Naive thymus-derived CD8-positive, alpha-beta T cell (primary cell): ENCODE measurements around the gene NQO1. TPM values are rescaled to one million over a fixed set of nuclear protein-coding genes. Genes with fewer than 3 reads are reported as not detected.

ENCODE experiments used
- ATAC-seq, 2 donors: fragments of 150-1000 bp; cut with Tn5 transposase in 1 of 2; sonication (Bioruptor Pico), chemical (Tn5 transposase) in 1 of 2; 1 replicate in 1 of 2; 2 replicates in 1 of 2; pipeline ENCODE4 v1.10.0; 2021; ENCODE audit warnings: mild to moderate bottlenecking in 2 of 2, moderate library complexity in 2 of 2
- POLR2A ChIA-PET: fragments of 350-600 bp; sonication (Branson Sonifier 250); formaldehyde crosslinking; loops from one replicate; lab custom pipeline; 2021; ENCODE audit warnings: antibody characterized with exemption; lab: Charles Lee
- DNase-seq, 10 donors: peaks; one replicate each; pipeline versions ENCODE4 v3.0.0 to v3.0.0-alpha.2; 2020 to 2022
- H3K27ac Mint-ChIP-seq, 10 donors: one replicate each; pipeline ENCODE4 v1.8.0; 2020 to 2022; ENCODE audit warnings: mild to moderate bottlenecking in 10 of 10, mixed read lengths in 10 of 10, moderate library complexity in 4 of 10, inconsistent platforms in 1 of 10
- H3K27me3 Mint-ChIP-seq, 5 donors: one replicate each; pipeline ENCODE4 v1.8.0; 2021 to 2022; ENCODE audit warnings: mixed read lengths in 5 of 5
- H3K36me3 Mint-ChIP-seq, 3 donors: one replicate each; pipeline ENCODE4 v1.8.0; 2020 to 2022; ENCODE audit warnings: mixed read lengths in 3 of 3, mild to moderate bottlenecking in 2 of 3, inconsistent platforms in 1 of 3
- H3K4me1 Mint-ChIP-seq, 4 donors: one replicate each; pipeline ENCODE4 v1.8.0; 2021 to 2022; ENCODE audit warnings: mixed read lengths in 4 of 4
- H3K4me3 Mint-ChIP-seq, 10 donors: one replicate each; pipeline ENCODE4 v1.8.0; 2020 to 2022; ENCODE audit warnings: mild to moderate bottlenecking in 10 of 10, mixed read lengths in 10 of 10, moderate library complexity in 6 of 10, inconsistent platforms in 1 of 10
- H3K9me3 Mint-ChIP-seq, 9 donors: one replicate each; pipeline ENCODE4 v1.8.0; 2020 to 2022; ENCODE audit warnings: mixed read lengths in 9 of 9, mild to moderate bottlenecking in 3 of 9, inconsistent platforms in 1 of 9, moderate library complexity in 1 of 9
- polyA plus RNA-seq, 3 donors: library from polyadenylated mRNA; unstranded; fragments of 300-500 nt; fragmentation: Illumina TruSeq; gene quantifications; one replicate each; pipeline ENCODE4 v1.2.3, GENCODE V29; 2021
- total RNA-seq, 8 experiments: library from RNA in 2 of 8; stranded (reverse) in 2 of 8; gene quantifications; one replicate each; pipeline ENCODE4 v1.2.3 and lab custom pipeline; 2021 to 2026

NQO1 gene
- total and polyA plus RNA-seq, 5 experiments from 2014 or later = 2.5 to 4.1 (median 3.4) TPM

DNA sequence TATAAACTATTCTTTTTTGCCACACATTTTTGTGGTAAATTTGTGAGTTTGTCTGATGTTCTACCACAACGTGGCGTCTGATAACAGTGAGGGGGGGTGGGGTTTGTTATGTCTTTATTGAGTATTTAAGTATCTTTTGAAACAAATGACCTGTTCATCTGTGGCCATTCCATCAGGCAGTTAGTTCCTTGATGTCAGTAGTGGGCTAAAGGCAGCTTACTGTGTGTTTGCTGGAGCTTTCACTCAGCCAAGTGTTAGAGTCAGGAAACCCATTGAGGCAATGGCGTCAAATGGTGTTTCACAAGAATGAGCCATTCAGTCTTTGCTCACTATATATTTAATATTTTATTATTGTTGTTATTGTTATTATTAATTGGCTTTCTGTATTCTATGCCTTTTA lies 28.0 kb downstream of the NQO1 start:
- Mint-ChIP-seq H3K4me3 (no peak overlapping the region), H3K4me1 (peaks cover 0 to 3% (median under 1%) of the 10 kb centered on the region in 4 donors), H3K9me3 (no peaks in the 10 kb centered on the region), H3K27me3 (no peaks in the 10 kb centered on the region), H3K27ac (no peak overlapping the region), H3K36me3 (peaks cover 0 to 64% (median 18%) of the 10 kb centered on the region in 3 donors)
- ATAC-seq (no peak), DNase-seq (no peak)
- POLR2A ChIA-PET = no interaction called here

DNA sequence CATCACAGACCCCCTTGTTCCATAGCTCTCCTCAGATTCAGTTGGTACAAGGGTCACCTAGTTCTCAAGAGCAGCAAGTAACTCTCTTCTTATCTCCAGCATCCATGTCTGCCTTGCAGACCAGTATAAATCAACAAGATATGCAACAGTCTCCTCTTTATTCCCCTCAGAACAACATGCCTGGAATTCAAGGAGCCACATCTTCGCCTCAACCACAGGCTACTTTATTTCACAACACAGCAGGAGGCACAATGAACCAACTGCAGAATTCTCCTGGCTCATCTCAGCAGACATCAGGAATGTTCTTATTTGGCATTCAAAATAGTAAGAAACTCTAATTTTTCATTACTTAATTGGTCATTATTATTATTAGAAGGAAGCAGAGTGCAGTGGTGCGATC lies 32.4 kb downstream of the NQO1 start:
- H3K27me3 Mint-ChIP-seq = no peaks in the 10 kb centered on the region
- peaks cover 0 to 5% (median under 1%) of the 10 kb centered on the region in 4 donors for H3K4me1 Mint-ChIP-seq
- no peaks in the 10 kb centered on the region for H3K9me3 Mint-ChIP-seq
- POLR2A ChIA-PET = no interaction called here
- DNase-seq (no peak), ATAC-seq (no peak)
- H3K4me3 Mint-ChIP-seq = no peak overlapping the region
- H3K27ac Mint-ChIP-seq = peak overlapping the region in 2 of 10 donors; percentile 6 to 18
- peaks cover 7 to 86% (median 25%) of the 10 kb centered on the region in 3 donors for H3K36me3 Mint-ChIP-seq

GRCh38 chr16:69691980-69692911 lies 34.1 kb downstream of the NQO1 start:
- ATAC-seq (no peak), DNase-seq (no peak)
- Mint-ChIP-seq H3K36me3 (peaks cover 7 to 77% (median 22%) of the 10 kb centered on the region in 3 donors), H3K4me3 (no peak overlapping the region), H3K9me3 (no peaks in the 10 kb centered on the region), H3K27ac (peak overlapping the region in 3 of 10 donors; percentile 8 to 44 (median 12)), H3K27me3 (no peaks in the 10 kb centered on the region), H3K4me1 (peaks cover 0 to 5% (median 0%) of the 10 kb centered on the region in 4 donors)
- POLR2A ChIA-PET = no interaction called here

GRCh38 chr16:69688589-69688988 lies 37.8 kb downstream of the NQO1 start:
- Mint-ChIP-seq H3K27ac (no peak overlapping the region), H3K9me3 (no peaks in the 10 kb centered on the region), H3K36me3 (peaks cover 7 to 65% (median 9%) of the 10 kb centered on the region in 3 donors), H3K4me3 (no peak overlapping the region), H3K4me1 (peaks cover 0 to 4% (median 0%) of the 10 kb centered on the region in 4 donors), H3K27me3 (no peaks in the 10 kb centered on the region)
- no peak for DNase-seq
- no peak for ATAC-seq
- POLR2A ChIA-PET = no interaction called here

- Mint-ChIP-seq H3K36me3 (peaks cover 0 to 67% (median 10%) of the 10 kb centered on the region in 3 donors), H3K27me3 (no peaks in the 10 kb centered on the region), H3K4me3 (no peak overlapping the region), H3K27ac (no peak overlapping the region), H3K9me3 (no peaks in the 10 kb centered on the region), H3K4me1 (no peaks in the 10 kb centered on the region)
- POLR2A ChIA-PET = interaction anchor here (0.5 kb wide), 1 partner anchor 67 kb away, joined by 5 read pairs; no protein-coding TSS in a partner anchor
- ATAC-seq (no peak), DNase-seq (no peak)
Observed at GRCh38 chr16:69680358-69680757, 46.0 kb downstream of the NQO1 start.

DNA sequence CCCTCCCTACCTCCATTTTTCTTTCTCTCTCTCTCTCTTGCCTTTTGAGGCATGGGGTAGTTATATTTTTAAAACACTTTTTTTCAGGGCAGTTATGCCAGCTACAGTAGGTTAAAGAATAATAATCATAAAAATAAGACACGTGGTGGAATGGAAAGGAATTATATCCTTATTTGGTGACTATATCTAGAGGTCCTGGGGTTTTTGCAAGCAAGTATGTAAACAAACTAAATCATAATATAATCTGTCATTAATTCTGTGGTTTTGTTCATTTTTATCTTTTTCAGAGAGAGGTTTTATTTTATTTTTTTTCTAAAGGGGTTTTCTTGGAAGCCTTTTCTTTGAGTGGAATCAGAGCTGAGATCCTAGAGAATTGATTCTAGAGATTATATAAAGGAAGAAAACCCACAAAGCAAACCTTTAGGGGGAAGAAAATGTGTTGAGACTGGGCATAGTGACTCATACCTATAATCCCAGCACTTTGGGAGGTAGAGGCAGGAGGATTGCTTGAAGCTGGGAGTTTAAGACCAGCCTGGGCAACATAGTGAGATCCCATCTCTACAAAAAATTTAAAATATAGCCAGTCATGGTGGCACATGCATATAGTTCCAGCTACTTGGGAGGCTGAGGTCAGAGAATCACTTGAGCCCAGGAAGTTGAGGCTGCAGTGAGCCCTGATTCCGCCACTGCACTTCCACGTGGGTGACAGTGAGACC lies 53.2 kb downstream of the NQO1 start:
- POLR2A ChIA-PET = no interaction called here
- H3K36me3 Mint-ChIP-seq = peaks cover 0 to 63% (median 7%) of the 10 kb centered on the region in 3 donors
- no peak for ATAC-seq

GRCh38 chr16:69672315-69672997 lies 53.9 kb downstream of the NQO1 start:
- H3K36me3 Mint-ChIP-seq = peaks cover 0 to 62% (median 6%) of the 10 kb centered on the region in 3 donors
- POLR2A ChIA-PET = no interaction called here
- ATAC-seq (no peak), DNase-seq (no peak)
- no peaks in the 10 kb centered on the region for H3K4me1 Mint-ChIP-seq
- peak overlapping the region in 3 of 10 donors; percentile 27 to 76 (median 34) for H3K27ac Mint-ChIP-seq
- H3K4me3 Mint-ChIP-seq = no peak overlapping the region
- no peaks in the 10 kb centered on the region for H3K9me3 Mint-ChIP-seq
- H3K27me3 Mint-ChIP-seq = no peaks in the 10 kb centered on the region

More for the DNA sequence above, 53.2 kb downstream of the NQO1 start:
- H3K9me3 Mint-ChIP-seq = no peaks in the 10 kb centered on the region
- H3K27me3 Mint-ChIP-seq = no peaks in the 10 kb centered on the region
- peak overlapping the region in 3 of 10 donors; percentile 27 to 76 (median 34) for H3K27ac Mint-ChIP-seq
- no peaks in the 10 kb centered on the region for H3K4me1 Mint-ChIP-seq
- no peak overlapping the region for H3K4me3 Mint-ChIP-seq
- DNase-seq = no peak

GRCh38 chr16:69669577-69669976 lies 56.8 kb downstream of the NQO1 start:
- POLR2A ChIA-PET = no interaction called here

DNA sequence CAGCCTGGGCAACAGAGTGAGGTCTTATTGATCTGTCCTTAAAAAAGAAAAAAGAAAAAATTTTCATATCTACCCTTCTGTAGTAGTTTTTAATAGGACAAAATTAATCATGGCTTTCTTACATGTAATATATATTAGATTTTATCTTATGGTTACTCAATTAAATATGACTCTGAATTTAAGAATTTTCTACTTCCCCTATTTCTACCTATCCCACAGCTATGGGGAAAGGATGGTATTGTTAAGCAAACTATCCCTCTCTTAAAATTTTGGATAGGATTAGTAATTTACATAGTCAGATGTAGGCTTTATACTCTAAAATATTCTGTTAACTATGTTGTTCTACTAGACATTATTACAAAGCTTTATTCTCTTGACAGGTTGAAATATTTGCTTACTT lies 62.5 kb downstream of the NQO1 start:
- no peaks in the 10 kb centered on the region for H3K9me3 Mint-ChIP-seq
- ATAC-seq = no peak
- POLR2A ChIA-PET = no interaction called here
- no peak overlapping the region for H3K4me3 Mint-ChIP-seq
- H3K4me1 Mint-ChIP-seq = no peaks in the 10 kb centered on the region
- no peak for DNase-seq
- no peak overlapping the region for H3K27ac Mint-ChIP-seq
- peaks cover 0 to 48% (median 10%) of the 10 kb centered on the region in 3 donors for H3K36me3 Mint-ChIP-seq
- H3K27me3 Mint-ChIP-seq = no peaks in the 10 kb centered on the region

More at GRCh38 chr16:69669577-69669976, 56.8 kb downstream of the NQO1 start:
- Mint-ChIP-seq H3K36me3 (peaks cover 0 to 45% (median 4%) of the 10 kb centered on the region in 3 donors), H3K27ac (no peak overlapping the region), H3K9me3 (no peaks in the 10 kb centered on the region), H3K27me3 (no peaks in the 10 kb centered on the region), H3K4me1 (no peaks in the 10 kb centered on the region), H3K4me3 (no peak overlapping the region)
- DNase-seq = no peak
- ATAC-seq = no peak

DNA sequence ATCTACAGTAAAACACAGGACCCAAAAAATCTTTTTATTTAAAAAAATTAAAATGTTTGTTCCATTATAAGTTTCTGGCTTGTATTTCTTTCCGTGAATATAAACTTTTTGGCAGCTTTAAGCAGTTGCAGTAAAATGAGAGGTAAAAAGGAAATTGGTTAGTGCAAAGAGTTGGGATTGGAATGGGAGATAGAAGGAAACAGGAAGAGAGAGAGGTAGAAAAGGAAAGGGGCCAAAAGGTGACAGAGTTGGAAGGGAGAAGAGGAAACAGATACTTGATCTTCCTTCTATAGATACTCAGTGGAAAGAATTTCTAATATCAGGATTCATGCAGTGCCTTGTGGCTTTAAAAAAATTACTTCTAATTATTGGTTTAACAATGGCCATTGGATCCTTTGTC lies 63.5 kb downstream of the NQO1 start:
- Mint-ChIP-seq H3K9me3 (no peaks in the 10 kb centered on the region), H3K4me1 (no peaks in the 10 kb centered on the region), H3K36me3 (peaks cover 0 to 51% (median 13%) of the 10 kb centered on the region in 3 donors), H3K27me3 (no peaks in the 10 kb centered on the region), H3K27ac (peak overlapping the region in 2 of 10 donors; percentile 27 to 75), H3K4me3 (no peak overlapping the region)
- POLR2A ChIA-PET = no interaction called here
- DNase-seq (no peak), ATAC-seq (no peak)

- DNase-seq = no peak
- H3K4me1 Mint-ChIP-seq = no peaks in the 10 kb centered on the region
- POLR2A ChIA-PET = interaction anchor here (0.6 kb wide), 1 partner anchor 253 kb away, joined by 6 read pairs; no protein-coding TSS in a partner anchor
- H3K27me3 Mint-ChIP-seq = no peaks in the 10 kb centered on the region
- ATAC-seq = no peak
- H3K4me3 Mint-ChIP-seq = no peak overlapping the region
- no peaks in the 10 kb centered on the region for H3K9me3 Mint-ChIP-seq
- H3K27ac Mint-ChIP-seq = no peak overlapping the region
- H3K36me3 Mint-ChIP-seq = peaks cover 0 to 67% (median 16%) of the 10 kb centered on the region in 3 donors
Observed at GRCh38 chr16:69660166-69660565, 66.2 kb downstream of the NQO1 start.
